HepG2 (cell line): Measurements from ENCODE around the gene SETD3. TPM values are rescaled to one million over a fixed set of nuclear protein-coding genes. Genes with fewer than 3 reads are reported as not detected.

Source experiments
- ATAC-seq: fragments of 200-7000 bp; cut with Tn5 transposase; 3 replicates; pipeline ENCODE4 v1.9.1; 2020; ENCODE audit warnings: mild to moderate bottlenecking, moderate library complexity
- BruUV-seq: library from RNA; stranded (reverse); fragments of 400-500 nt; replicated peaks from 2 replicates; lab custom pipeline; 2021; lab: Mats Ljungman, UMichigan
- CTCF ChIA-PET: fragments of 300-600 bp; formaldehyde crosslinking; extraction: SDS; loops from one replicate; lab custom pipeline; 2021; ENCODE audit warnings: low total read pairs, inconsistent platforms, low intra/inter-chr PET ratio; lab: Yijun Ruan, JAX
- POLR2A ChIA-PET: fragments of 350-600 bp; sonication (Branson Sonifier 250); formaldehyde crosslinking; loops from one replicate; lab custom pipeline; 2020; ENCODE audit warnings: antibody characterized with exemption, inconsistent platforms; lab: Yijun Ruan, JAX
- DNase-seq: peaks from one replicate; pipeline ENCODE4 v3.0.0-alpha.2; 2015; ENCODE audit warnings: low spot score
- FAIRE-seq: peaks from 3 replicates; lab custom pipeline; 2011; peaks lifted over from hg19 to GRCh38; lab: Jason Lieb, UNC
- H2AFZ ChIP-seq: one replicate; pipeline ENCODE4 v1.6.1; 2011; ENCODE audit warnings: low read length, inconsistent platforms
- H3K27ac ChIP-seq: fragments of 300-600 bp; 3 replicates; pipeline ENCODE4 v1.8.0; 2011; ENCODE audit warnings: mixed run types, mild to moderate bottlenecking, mixed read lengths, low read length, inconsistent platforms; ENCODE audit not compliant: insufficient read depth; ENCODE audit errors: extremely low read length
- H3K27me3 ChIP-seq, 2 experiments: fragments of 200-600 bp in 1 of 2; 2 replicates in 1 of 2; 3 replicates in 1 of 2; pipeline versions ENCODE4 v1.6.0 to v1.8.0; 2011; ENCODE audit warnings: low read length in 2 of 2, mild to moderate bottlenecking in 2 of 2, moderate library complexity in 2 of 2, inconsistent platforms in 1 of 2; ENCODE audit not compliant: insufficient read depth in 2 of 2, control insufficient read depth in 1 of 2
- H3K36me3 ChIP-seq, 2 experiments: fragments of 200-600 bp in 1 of 2; replicated peaks in 1 of 2; 2 replicates in 1 of 2; 3 replicates in 1 of 2; pipeline versions ENCODE4 v1.5.1 to v1.8.0; 2011; ENCODE audit warnings: low read length in 2 of 2, inconsistent platforms in 1 of 2; ENCODE audit not compliant: insufficient read depth in 2 of 2, control insufficient read depth in 1 of 2
- H3K4me1 ChIP-seq: 2 replicates; pipeline ENCODE4 v1.5.1; 2012; ENCODE audit warnings: low read length, inconsistent platforms; ENCODE audit not compliant: insufficient read depth
- H3K4me2 ChIP-seq: 2 replicates; pipeline ENCODE4 v1.6.0; 2011; ENCODE audit warnings: low read depth, low read length, inconsistent platforms
- H3K4me3 ChIP-seq, 3 experiments: fragments of 200-600 bp in 1 of 3; sonication (generic), shearing (Covaris generic) in 1 of 3; replicated peaks in 1 of 3; 2 replicates each; pipeline ENCODE4 v1.5.1; 2011 to 2016; ENCODE audit warnings: low read length in 3 of 3, inconsistent platforms in 2 of 3, low read depth in 2 of 3, mild to moderate bottlenecking in 2 of 3, control low read depth in 1 of 3, mixed read lengths in 1 of 3; ENCODE audit not compliant: insufficient read depth in 1 of 3
- H3K79me2 ChIP-seq: one replicate; pipeline ENCODE4 v1.6.1; 2011; ENCODE audit warnings: low read length, inconsistent platforms; ENCODE audit not compliant: insufficient read depth
- H3K9ac ChIP-seq: 2 replicates; pipeline ENCODE4 v1.6.0; 2011; ENCODE audit warnings: mild to moderate bottlenecking, low read depth, low read length, inconsistent platforms; ENCODE audit not compliant: insufficient read depth
- H3K9me3 ChIP-seq: 2 replicates; pipeline ENCODE4 v1.5.1; 2012; ENCODE audit warnings: mild to moderate bottlenecking, low read length
- H4K20me1 ChIP-seq: 2 replicates; pipeline ENCODE4 v1.6.0; 2011; ENCODE audit warnings: inconsistent platforms, mild to moderate bottlenecking, low read length, moderate library complexity; ENCODE audit not compliant: insufficient read depth
- HES4 ChIP-seq: sonication (generic); formaldehyde crosslinking; IDR thresholded peaks from 2 replicates; pipeline ENCODE4 v1.9.0; 2021; ENCODE audit warnings: mild to moderate bottlenecking, missing genetic modification reagents, borderline replicate concordance
- MNT ChIP-seq: fragments of 450-650 bp; IDR thresholded peaks from 2 replicates; pipeline ENCODE4 v1.6.1; 2016
- NR2F2 ChIP-seq: IDR thresholded peaks from 2 replicates; pipeline ENCODE4 v1.6.1; 2012; ENCODE audit warnings: low read depth, inconsistent platforms, borderline replicate concordance
- PCBP1 ChIP-seq: fragments of 200-400 bp; formaldehyde crosslinking; IDR thresholded peaks from 2 replicates; pipeline ENCODE4 v1.6.1; 2017; ENCODE audit warnings: mild to moderate bottlenecking, low read depth, low read length, borderline replicate concordance
- ZMYM4 ChIP-seq: sonication (generic); formaldehyde crosslinking; IDR thresholded peaks from 2 replicates; pipeline ENCODE4 v1.8.1; 2023; ENCODE audit warnings: mild to moderate bottlenecking, missing genetic modification reagents
- ZNF577 ChIP-seq: sonication (generic); formaldehyde crosslinking; IDR thresholded peaks from 2 replicates; pipeline ENCODE4 v1.4.0; 2020; ENCODE audit warnings: mild to moderate bottlenecking, low read depth, missing genetic modification reagents, borderline replicate concordance
- ZNF709 ChIP-seq: sonication (generic); formaldehyde crosslinking; IDR thresholded peaks from 2 replicates; pipeline ENCODE4 v1.5.0; 2020; ENCODE audit warnings: mild to moderate bottlenecking, missing genetic modification reagents
- WGBS: methylation state at CpG from one replicate; pipeline ENCODE4 v1.1.6; 2017; ENCODE audit warnings: low lambda C conversion rate; 5-methylcytosine and 5-hydroxymethylcytosine counted together
- in situ Hi-C: cut with HindIII; loops from 2 replicates; pipeline ENCODE4 v1.10.0; 2017; ENCODE audit warnings: low pct_unique_long_range_greater_than_20kb; ENCODE audit not compliant: extremely low pct_ligation_motif_present
- intact Hi-C: fragments of 100-400 bp; cut with micrococcal nuclease; formaldehyde crosslinking; loops from one replicate; pipeline ENCODE4 v1.10.0; 2022; ENCODE audit not compliant: unreplicated experiment
- polyA plus RNA-seq, 8 experiments: library from polyadenylated mRNA; depleted of rRNA in 3 of 8; stranded (reverse) in 7 of 8; unstranded in 1 of 8; fragments of >200 nt; fragmentation: Illumina TruSeq in 4 of 8; extraction: Trizol in 4 of 8; gene quantifications; 2 replicates each; pipeline versions ENCODE4 v1.2.1 to v1.2.3, GENCODE V29; 2011 to 2016; ENCODE audit warnings: low read depth in 4 of 8, missing spikeins in 1 of 8, mixed read lengths in 1 of 8; ENCODE audit not compliant: insufficient read depth in 1 of 8
- total RNA-seq, 5 experiments: library from RNA; depleted of rRNA; stranded (reverse); fragments of >200 nt; fragmentation: Illumina TruSeq; extraction: Trizol; gene quantifications; 2 replicates each; pipeline ENCODE4 v1.2.3, GENCODE V29; 2016; ENCODE audit warnings: low read depth in 1 of 5
- TF ChIP-seq, protein P1 (sequence below): sonication (generic); formaldehyde crosslinking; IDR thresholded peaks from 2 replicates; pipeline ENCODE4 v1.4.0; 2020; ENCODE audit warnings: missing genetic modification reagents, borderline replicate concordance
- TF ChIP-seq, protein P2 (sequence below): IDR thresholded peaks from 2 replicates; pipeline ENCODE4 v1.6.1; 2018; ENCODE audit warnings: missing genetic modification reagents

Gene SETD3
- total and polyA plus RNA-seq, 2 of the 13 experiments (the other 11 are each of a cell fraction or from before 2014, with no cell fraction given) = 30.3 to 67.1 TPM

DNA sequence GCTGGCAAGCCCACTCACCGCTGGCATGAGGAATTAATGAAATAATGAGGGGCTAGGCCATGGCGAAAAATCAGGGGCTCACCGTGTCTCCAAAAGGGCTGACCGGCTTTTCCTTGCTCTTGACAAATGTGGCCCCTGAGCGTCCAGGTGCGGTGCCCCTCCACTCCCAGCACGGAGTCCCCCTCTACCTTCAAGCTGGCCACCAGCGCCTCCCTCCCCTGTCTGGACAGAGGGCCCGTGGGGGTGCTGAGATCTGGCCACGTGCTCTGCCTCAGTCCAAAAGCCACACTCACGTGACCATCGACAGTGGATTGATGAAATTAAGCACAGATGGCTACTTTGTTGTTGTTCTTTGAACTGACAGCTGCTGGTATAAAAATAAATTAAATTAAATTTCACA is 129.9 kb downstream of the SETD3 start:
- no peak for DNase-seq
- H3K36me3 ChIP-seq = no peaks in the 10 kb centered on the region
- in situ Hi-C loops (no loop called here), intact Hi-C loops (no loop called here)
- H3K27ac ChIP-seq = no peak overlapping the region
- BruUV-seq = no TSS peak
- H2AFZ ChIP-seq = no peak overlapping the region
- peak; percentile 61 for TF ChIP-seq MNT
- no peak for TF ChIP-seq ZNF709 (CRISPR knock-in tag)
- no peak overlapping the region for H3K9ac ChIP-seq
- ATAC-seq = no peak
- no peak overlapping the region for H3K4me3 ChIP-seq
- ChIA-PET CTCF (no interaction called here), POLR2A (no interaction called here)
- no peaks in the 10 kb centered on the region for H3K79me2 ChIP-seq
- peaks cover 0 to 45% of the 10 kb centered on the region in 2 experiments; a peak in 4 of 5 replicates for H3K27me3 ChIP-seq
- no peak for FAIRE-seq
- H3K4me2 ChIP-seq = no peak overlapping the region
- H3K9me3 ChIP-seq = no peaks in the 10 kb centered on the region
- H3K4me1 ChIP-seq = peaks cover 16% of the 10 kb centered on the region
- no peaks in the 10 kb centered on the region for H4K20me1 ChIP-seq
- 24% methylated on average over 10 of the region's 12 CpGs for WGBS

- POLR2A ChIA-PET = no interaction called here
- CTCF ChIA-PET = no interaction called here
- Histone ChIP-seq H3K9me3 (no peaks in the 10 kb centered on the region), H3K4me2 (no peak overlapping the region), H3K27me3 (peaks cover 0 to 47% of the 10 kb centered on the region in 2 experiments; a peak in 4 of 5 replicates), H3K27ac (no peak overlapping the region), H3K36me3 (no peaks in the 10 kb centered on the region), H2AFZ (no peak overlapping the region), H3K79me2 (no peaks in the 10 kb centered on the region), H4K20me1 (no peaks in the 10 kb centered on the region), H3K4me1 (peaks cover 16% of the 10 kb centered on the region), H3K4me3 (no peak overlapping the region), H3K9ac (no peak overlapping the region)
- intact Hi-C loops (no loop called here), in situ Hi-C loops (no loop called here)
- no peak for DNase-seq
- no peak for FAIRE-seq
- ATAC-seq = no peak
- 49% methylated on average over 5 of the region's 13 CpGs for WGBS
- no TSS peak for BruUV-seq
- TF ChIP-seq ZNF577 (CRISPR knock-in tag) (no peak), NR2F2 (no peak), ZMYM4 (CRISPR knock-in tag) (no peak), HES4 (no peak), PCBP1 (no peak)
- TF ChIP-seq, protein P1, sequence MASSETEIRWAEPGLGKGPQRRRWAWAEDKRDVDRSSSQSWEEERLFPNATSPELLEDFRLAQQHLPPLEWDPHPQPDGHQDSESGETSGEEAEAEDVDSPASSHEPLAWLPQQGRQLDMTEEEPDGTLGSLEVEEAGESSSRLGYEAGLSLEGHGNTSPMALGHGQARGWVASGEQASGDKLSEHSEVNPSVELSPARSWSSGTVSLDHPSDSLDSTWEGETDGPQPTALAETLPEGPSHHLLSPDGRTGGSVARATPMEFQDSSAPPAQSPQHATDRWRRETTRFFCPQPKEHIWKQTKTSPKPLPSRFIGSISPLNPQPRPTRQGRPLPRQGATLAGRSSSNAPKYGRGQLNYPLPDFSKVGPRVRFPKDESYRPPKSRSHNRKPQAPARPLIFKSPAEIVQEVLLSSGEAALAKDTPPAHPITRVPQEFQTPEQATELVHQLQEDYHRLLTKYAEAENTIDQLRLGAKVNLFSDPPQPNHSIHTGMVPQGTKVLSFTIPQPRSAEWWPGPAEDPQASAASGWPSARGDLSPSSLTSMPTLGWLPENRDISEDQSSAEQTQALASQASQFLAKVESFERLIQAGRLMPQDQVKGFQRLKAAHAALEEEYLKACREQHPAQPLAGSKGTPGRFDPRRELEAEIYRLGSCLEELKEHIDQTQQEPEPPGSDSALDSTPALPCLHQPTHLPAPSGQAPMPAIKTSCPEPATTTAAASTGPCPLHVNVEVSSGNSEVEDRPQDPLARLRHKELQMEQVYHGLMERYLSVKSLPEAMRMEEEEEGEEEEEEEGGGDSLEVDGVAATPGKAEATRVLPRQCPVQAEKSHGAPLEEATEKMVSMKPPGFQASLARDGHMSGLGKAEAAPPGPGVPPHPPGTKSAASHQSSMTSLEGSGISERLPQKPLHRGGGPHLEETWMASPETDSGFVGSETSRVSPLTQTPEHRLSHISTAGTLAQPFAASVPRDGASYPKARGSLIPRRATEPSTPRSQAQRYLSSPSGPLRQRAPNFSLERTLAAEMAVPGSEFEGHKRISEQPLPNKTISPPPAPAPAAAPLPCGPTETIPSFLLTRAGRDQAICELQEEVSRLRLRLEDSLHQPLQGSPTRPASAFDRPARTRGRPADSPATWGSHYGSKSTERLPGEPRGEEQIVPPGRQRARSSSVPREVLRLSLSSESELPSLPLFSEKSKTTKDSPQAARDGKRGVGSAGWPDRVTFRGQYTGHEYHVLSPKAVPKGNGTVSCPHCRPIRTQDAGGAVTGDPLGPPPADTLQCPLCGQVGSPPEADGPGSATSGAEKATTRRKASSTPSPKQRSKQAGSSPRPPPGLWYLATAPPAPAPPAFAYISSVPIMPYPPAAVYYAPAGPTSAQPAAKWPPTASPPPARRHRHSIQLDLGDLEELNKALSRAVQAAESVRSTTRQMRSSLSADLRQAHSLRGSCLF (CRISPR knock-in tag) = no peak
- TF ChIP-seq, protein P2, sequence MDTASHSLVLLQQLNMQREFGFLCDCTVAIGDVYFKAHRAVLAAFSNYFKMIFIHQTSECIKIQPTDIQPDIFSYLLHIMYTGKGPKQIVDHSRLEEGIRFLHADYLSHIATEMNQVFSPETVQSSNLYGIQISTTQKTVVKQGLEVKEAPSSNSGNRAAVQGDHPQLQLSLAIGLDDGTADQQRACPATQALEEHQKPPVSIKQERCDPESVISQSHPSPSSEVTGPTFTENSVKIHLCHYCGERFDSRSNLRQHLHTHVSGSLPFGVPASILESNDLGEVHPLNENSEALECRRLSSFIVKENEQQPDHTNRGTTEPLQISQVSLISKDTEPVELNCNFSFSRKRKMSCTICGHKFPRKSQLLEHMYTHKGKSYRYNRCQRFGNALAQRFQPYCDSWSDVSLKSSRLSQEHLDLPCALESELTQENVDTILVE (CRISPR knock-in tag) = no peak
These were observed 130.8 kb downstream of the SETD3 start for GRCh38 chr14:99349721-99350495.
